HepG2 (cell line): Measurements from ENCODE around the gene ANKS1A. TPM values are rescaled to one million over a fixed set of nuclear protein-coding genes. Genes with fewer than 3 reads are reported as not detected.

Experiments used
- ATAC-seq: fragments of 200-7000 bp; cut with Tn5 transposase; 3 replicates; pipeline ENCODE4 v1.9.1; 2020; ENCODE audit warnings: mild to moderate bottlenecking, moderate library complexity
- BruUV-seq: library from RNA; stranded (reverse); fragments of 400-500 nt; replicated peaks from 2 replicates; lab custom pipeline; 2021; lab: Mats Ljungman, UMichigan
- CTCF ChIA-PET: fragments of 300-600 bp; formaldehyde crosslinking; extraction: SDS; loops from one replicate; lab custom pipeline; 2021; ENCODE audit warnings: low total read pairs, inconsistent platforms, low intra/inter-chr PET ratio; lab: Yijun Ruan, JAX
- POLR2A ChIA-PET: fragments of 350-600 bp; sonication (Branson Sonifier 250); formaldehyde crosslinking; loops from one replicate; lab custom pipeline; 2020; ENCODE audit warnings: antibody characterized with exemption, inconsistent platforms; lab: Yijun Ruan, JAX
- DNase-seq: peaks from one replicate; pipeline ENCODE4 v3.0.0-alpha.2; 2015; ENCODE audit warnings: low spot score
- FAIRE-seq: peaks from 3 replicates; lab custom pipeline; 2011; peaks lifted over from hg19 to GRCh38; lab: Jason Lieb, UNC
- H2AFZ ChIP-seq: one replicate; pipeline ENCODE4 v1.6.1; 2011; ENCODE audit warnings: low read length, inconsistent platforms
- H3K27ac ChIP-seq: fragments of 300-600 bp; 3 replicates; pipeline ENCODE4 v1.8.0; 2011; ENCODE audit warnings: mixed run types, mild to moderate bottlenecking, mixed read lengths, low read length, inconsistent platforms; ENCODE audit not compliant: insufficient read depth; ENCODE audit errors: extremely low read length
- H3K27me3 ChIP-seq, 2 experiments: fragments of 200-600 bp in 1 of 2; 2 replicates in 1 of 2; 3 replicates in 1 of 2; pipeline versions ENCODE4 v1.6.0 to v1.8.0; 2011; ENCODE audit warnings: low read length in 2 of 2, mild to moderate bottlenecking in 2 of 2, moderate library complexity in 2 of 2, inconsistent platforms in 1 of 2; ENCODE audit not compliant: insufficient read depth in 2 of 2, control insufficient read depth in 1 of 2
- H3K36me3 ChIP-seq, 2 experiments: fragments of 200-600 bp in 1 of 2; replicated peaks in 1 of 2; 2 replicates in 1 of 2; 3 replicates in 1 of 2; pipeline versions ENCODE4 v1.5.1 to v1.8.0; 2011; ENCODE audit warnings: low read length in 2 of 2, inconsistent platforms in 1 of 2; ENCODE audit not compliant: insufficient read depth in 2 of 2, control insufficient read depth in 1 of 2
- H3K4me1 ChIP-seq: 2 replicates; pipeline ENCODE4 v1.5.1; 2012; ENCODE audit warnings: low read length, inconsistent platforms; ENCODE audit not compliant: insufficient read depth
- H3K4me2 ChIP-seq: 2 replicates; pipeline ENCODE4 v1.6.0; 2011; ENCODE audit warnings: low read depth, low read length, inconsistent platforms
- H3K4me3 ChIP-seq, 3 experiments: fragments of 200-600 bp in 1 of 3; sonication (generic), shearing (Covaris generic) in 1 of 3; replicated peaks in 1 of 3; 2 replicates each; pipeline ENCODE4 v1.5.1; 2011 to 2016; ENCODE audit warnings: low read length in 3 of 3, inconsistent platforms in 2 of 3, low read depth in 2 of 3, mild to moderate bottlenecking in 2 of 3, control low read depth in 1 of 3, mixed read lengths in 1 of 3; ENCODE audit not compliant: insufficient read depth in 1 of 3
- H3K79me2 ChIP-seq: one replicate; pipeline ENCODE4 v1.6.1; 2011; ENCODE audit warnings: low read length, inconsistent platforms; ENCODE audit not compliant: insufficient read depth
- H3K9ac ChIP-seq: 2 replicates; pipeline ENCODE4 v1.6.0; 2011; ENCODE audit warnings: mild to moderate bottlenecking, low read depth, low read length, inconsistent platforms; ENCODE audit not compliant: insufficient read depth
- H3K9me3 ChIP-seq: 2 replicates; pipeline ENCODE4 v1.5.1; 2012; ENCODE audit warnings: mild to moderate bottlenecking, low read length
- H4K20me1 ChIP-seq: 2 replicates; pipeline ENCODE4 v1.6.0; 2011; ENCODE audit warnings: inconsistent platforms, mild to moderate bottlenecking, low read length, moderate library complexity; ENCODE audit not compliant: insufficient read depth
- DBP ChIP-seq: sonication (generic); formaldehyde crosslinking; IDR thresholded peaks from 2 replicates; pipeline ENCODE4 v1.4.0; 2020; ENCODE audit warnings: missing genetic modification reagents; ENCODE audit errors: not compliant biosample characterization
- ETV5 ChIP-seq: IDR thresholded peaks from 2 replicates; pipeline ENCODE4 v1.6.1; 2018; ENCODE audit warnings: missing biosample characterization, missing genetic modification reagents, inconsistent platforms, borderline replicate concordance
- FOXO4 ChIP-seq: sonication (generic); formaldehyde crosslinking; conservative IDR thresholded peaks from 2 replicates; pipeline ENCODE4 v1.8.1; 2023; ENCODE audit warnings: missing genetic modification reagents
- ZBED4 ChIP-seq: sonication (generic); formaldehyde crosslinking; IDR thresholded peaks from 2 replicates; pipeline ENCODE4 v1.4.0; 2020; ENCODE audit warnings: missing genetic modification reagents, borderline replicate concordance
- ZFP36 ChIP-seq: fragments of 150-350 bp; IDR thresholded peaks from 2 replicates; pipeline ENCODE4 v1.6.1; 2018; ENCODE audit warnings: borderline replicate concordance, low read length, low read depth; ENCODE audit not compliant: partially characterized antibody
- ZNF34 ChIP-seq: sonication (generic); formaldehyde crosslinking; IDR thresholded peaks from 2 replicates; pipeline ENCODE4 v1.4.0; 2020; ENCODE audit warnings: mild to moderate bottlenecking, missing genetic modification reagents, borderline replicate concordance
- ZNF598 ChIP-seq: sonication (generic); formaldehyde crosslinking; IDR thresholded peaks from 2 replicates; pipeline ENCODE4 v1.5.1; 2020; ENCODE audit warnings: mild to moderate bottlenecking, missing genetic modification reagents, borderline replicate concordance
- ZNF720 ChIP-seq: sonication (generic); formaldehyde crosslinking; IDR thresholded peaks from 2 replicates; pipeline ENCODE4 v1.4.0; 2020; ENCODE audit warnings: missing genetic modification reagents
- ZNF891 ChIP-seq: sonication (generic); formaldehyde crosslinking; IDR thresholded peaks from 2 replicates; pipeline ENCODE4 v1.5.0; 2020; ENCODE audit warnings: mild to moderate bottlenecking, missing genetic modification reagents
- WGBS: methylation state at CpG from one replicate; pipeline ENCODE4 v1.1.6; 2017; ENCODE audit warnings: low lambda C conversion rate; 5-methylcytosine and 5-hydroxymethylcytosine counted together
- in situ Hi-C: cut with HindIII; loops from 2 replicates; pipeline ENCODE4 v1.10.0; 2017; ENCODE audit warnings: low pct_unique_long_range_greater_than_20kb; ENCODE audit not compliant: extremely low pct_ligation_motif_present
- intact Hi-C: fragments of 100-400 bp; cut with micrococcal nuclease; formaldehyde crosslinking; loops from one replicate; pipeline ENCODE4 v1.10.0; 2022; ENCODE audit not compliant: unreplicated experiment
- polyA plus RNA-seq, 8 experiments: library from polyadenylated mRNA; depleted of rRNA in 3 of 8; stranded (reverse) in 7 of 8; unstranded in 1 of 8; fragments of >200 nt; fragmentation: Illumina TruSeq in 4 of 8; extraction: Trizol in 4 of 8; gene quantifications; 2 replicates each; pipeline versions ENCODE4 v1.2.1 to v1.2.3, GENCODE V29; 2011 to 2016; ENCODE audit warnings: low read depth in 4 of 8, missing spikeins in 1 of 8, mixed read lengths in 1 of 8; ENCODE audit not compliant: insufficient read depth in 1 of 8
- total RNA-seq, 5 experiments: library from RNA; depleted of rRNA; stranded (reverse); fragments of >200 nt; fragmentation: Illumina TruSeq; extraction: Trizol; gene quantifications; 2 replicates each; pipeline ENCODE4 v1.2.3, GENCODE V29; 2016; ENCODE audit warnings: low read depth in 1 of 5
- TF ChIP-seq, protein P1 (sequence below): sonication (generic); formaldehyde crosslinking; IDR thresholded peaks from 2 replicates; pipeline ENCODE4 v1.5.1; 2020; ENCODE audit warnings: missing genetic modification reagents, mild to moderate bottlenecking, borderline replicate concordance

Gene ANKS1A
- total and polyA plus RNA-seq, 2 of the 13 experiments (the other 11 are each of a cell fraction or from before 2014, with no cell fraction given): 7.2 to 15.1 TPM

GRCh38 chr6:35083507-35083906 lies 194.5 kb downstream of the ANKS1A start:
- H3K4me1 ChIP-seq: no peaks in the 10 kb centered on the region
- H3K9me3 ChIP-seq: no peaks in the 10 kb centered on the region
- H3K27me3 ChIP-seq: no peaks in the 10 kb centered on the region
- 96% methylated on average over 9 of the region's 9 CpGs for WGBS
- BruUV-seq: no TSS peak
- no peak overlapping the region for H3K4me2 ChIP-seq
- no peaks in the 10 kb centered on the region for H4K20me1 ChIP-seq
- in situ Hi-C loops (no loop called here), intact Hi-C loops (no loop called here)
- no peak overlapping the region for H3K27ac ChIP-seq
- ChIA-PET POLR2A (no interaction called here), CTCF (no interaction called here)
- no peak overlapping the region for H2AFZ ChIP-seq
- FAIRE-seq (no peak), DNase-seq (no peak), ATAC-seq (no peak)
- H3K79me2 ChIP-seq: no peaks in the 10 kb centered on the region
- no peak overlapping the region for H3K4me3 ChIP-seq
- H3K9ac ChIP-seq: no peak overlapping the region
- no peak for TF ChIP-seq ZNF720 (CRISPR knock-in tag)
- no peak for TF ChIP-seq ZNF891
- no peak for TF ChIP-seq ZFP36
- peaks cover 25 to 39% of the 10 kb centered on the region in 2 experiments for H3K36me3 ChIP-seq

DNA sequence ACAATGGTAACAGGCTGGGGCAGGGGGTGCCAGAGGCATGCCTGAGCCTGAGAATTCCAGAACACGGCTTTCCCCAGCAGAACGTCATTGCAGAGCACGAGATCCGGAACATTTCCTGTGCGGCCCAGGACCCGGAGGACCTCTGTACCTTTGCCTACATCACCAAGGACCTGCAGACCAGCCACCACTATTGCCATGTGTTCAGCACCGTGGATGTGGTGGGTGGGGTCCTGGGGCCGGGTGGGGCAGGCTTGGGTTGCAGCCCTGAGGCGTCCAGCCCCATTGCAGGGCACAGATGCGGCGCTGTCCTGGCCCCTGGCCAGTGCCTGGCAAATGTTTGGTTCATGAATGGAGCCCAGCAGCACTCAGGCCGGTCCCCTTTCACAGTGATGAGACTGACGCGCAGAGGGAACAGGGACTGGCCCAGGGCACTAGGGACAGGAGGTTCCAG lies 195.0 kb downstream of the ANKS1A start:
- ChIA-PET CTCF (no interaction called here), POLR2A (no interaction called here)
- no TSS peak for BruUV-seq
- 94% methylated on average over 7 of the region's 14 CpGs for WGBS
- ATAC-seq (no peak), FAIRE-seq (no peak)
- intact Hi-C loops (no loop called here), in situ Hi-C loops (no loop called here)
- Histone ChIP-seq H3K9ac (no peak overlapping the region), H4K20me1 (no peaks in the 10 kb centered on the region), H3K27ac (no peak overlapping the region), H3K4me1 (no peaks in the 10 kb centered on the region)
- no peak for TF ChIP-seq ZNF598
- TF ChIP-seq ZNF34 (CRISPR knock-in tag): no peak
- TF ChIP-seq, protein P1, sequence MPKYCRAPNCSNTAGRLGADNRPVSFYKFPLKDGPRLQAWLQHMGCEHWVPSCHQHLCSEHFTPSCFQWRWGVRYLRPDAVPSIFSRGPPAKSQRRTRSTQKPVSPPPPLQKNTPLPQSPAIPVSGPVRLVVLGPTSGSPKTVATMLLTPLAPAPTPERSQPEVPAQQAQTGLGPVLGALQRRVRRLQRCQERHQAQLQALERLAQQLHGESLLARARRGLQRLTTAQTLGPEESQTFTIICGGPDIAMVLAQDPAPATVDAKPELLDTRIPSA (CRISPR knock-in tag): no peak
- no peak for TF ChIP-seq FOXO4 (CRISPR knock-in tag)
- TF ChIP-seq DBP (CRISPR knock-in tag): no peak
- TF ChIP-seq ETV5 (CRISPR knock-in tag): no peak
- TF ChIP-seq ZBED4 (CRISPR knock-in tag): no peak
- TF ChIP-seq, all 625 proteins: peak for 0
- Histone ChIP-seq H3K4me2 (no peak overlapping the region), H3K9me3 (no peaks in the 10 kb centered on the region), H2AFZ (no peak overlapping the region), H3K4me3 (no peak overlapping the region), H3K27me3 (no peaks in the 10 kb centered on the region), H3K79me2 (no peaks in the 10 kb centered on the region), H3K36me3 (peaks cover 20 to 42% of the 10 kb centered on the region in 2 experiments)
- no peak for DNase-seq
